GM12801 (cell line): ENCODE data around the gene GOPC.

ENCODE experiments used
- TF ChIP-seq, protein P1 (sequence below): IDR thresholded peaks from one replicate; pipeline ENCODE4 v1.5.1; 2011; ENCODE audit warnings: control low read depth; ENCODE audit not compliant: insufficient read length; ENCODE audit errors: extremely low read depth

The GOPC gene

GRCh38 chr6:117545161-117545595, 57.1 kb downstream of the GOPC start:
- TF ChIP-seq, protein P1, sequence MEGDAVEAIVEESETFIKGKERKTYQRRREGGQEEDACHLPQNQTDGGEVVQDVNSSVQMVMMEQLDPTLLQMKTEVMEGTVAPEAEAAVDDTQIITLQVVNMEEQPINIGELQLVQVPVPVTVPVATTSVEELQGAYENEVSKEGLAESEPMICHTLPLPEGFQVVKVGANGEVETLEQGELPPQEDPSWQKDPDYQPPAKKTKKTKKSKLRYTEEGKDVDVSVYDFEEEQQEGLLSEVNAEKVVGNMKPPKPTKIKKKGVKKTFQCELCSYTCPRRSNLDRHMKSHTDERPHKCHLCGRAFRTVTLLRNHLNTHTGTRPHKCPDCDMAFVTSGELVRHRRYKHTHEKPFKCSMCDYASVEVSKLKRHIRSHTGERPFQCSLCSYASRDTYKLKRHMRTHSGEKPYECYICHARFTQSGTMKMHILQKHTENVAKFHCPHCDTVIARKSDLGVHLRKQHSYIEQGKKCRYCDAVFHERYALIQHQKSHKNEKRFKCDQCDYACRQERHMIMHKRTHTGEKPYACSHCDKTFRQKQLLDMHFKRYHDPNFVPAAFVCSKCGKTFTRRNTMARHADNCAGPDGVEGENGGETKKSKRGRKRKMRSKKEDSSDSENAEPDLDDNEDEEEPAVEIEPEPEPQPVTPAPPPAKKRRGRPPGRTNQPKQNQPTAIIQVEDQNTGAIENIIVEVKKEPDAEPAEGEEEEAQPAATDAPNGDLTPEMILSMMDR: no peak

- TF ChIP-seq, protein P1: no peak
These were observed 57.6 kb downstream of the GOPC start for GRCh38 chr6:117544716-117545115.

DNA sequence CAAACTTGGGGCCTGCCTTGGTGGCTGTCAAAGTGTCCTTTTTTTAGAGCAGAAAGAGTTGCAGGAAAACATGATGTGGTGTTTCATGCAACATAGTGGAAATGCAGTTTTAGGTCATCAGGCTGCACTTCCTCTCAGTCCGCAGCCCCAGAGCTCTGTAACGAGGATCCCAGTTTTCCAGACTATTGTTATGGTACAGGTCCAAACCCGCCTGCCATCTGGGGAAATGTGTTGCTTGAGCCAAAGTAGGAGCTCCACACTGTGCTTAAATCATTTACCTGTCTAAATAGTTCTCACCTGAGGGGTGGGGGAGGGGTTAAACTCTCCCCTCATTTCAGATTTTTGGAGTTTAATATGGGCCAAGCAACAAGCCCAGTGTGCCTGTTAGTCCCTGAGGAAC, 59.8 kb downstream of the GOPC start:
- TF ChIP-seq, protein P1: no peak

DNA sequence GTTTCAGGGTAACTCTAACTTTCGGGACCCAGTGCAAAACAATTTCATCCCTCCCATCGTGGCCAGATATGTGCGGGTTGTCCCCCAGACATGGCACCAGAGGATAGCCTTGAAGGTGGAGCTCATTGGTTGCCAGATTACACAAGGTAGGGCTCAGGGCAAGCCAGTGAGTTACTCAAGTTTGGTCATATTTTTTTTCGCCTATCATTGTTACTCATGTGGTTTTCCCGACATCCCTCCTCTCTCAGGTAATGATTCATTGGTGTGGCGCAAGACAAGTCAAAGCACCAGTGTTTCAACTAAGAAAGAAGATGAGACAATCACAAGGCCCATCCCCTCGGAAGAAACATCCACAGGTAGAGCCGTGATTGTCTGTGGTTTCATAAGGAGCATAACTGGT, 61.6 kb downstream of the GOPC start:
- TF ChIP-seq, protein P1: no peak

DNA sequence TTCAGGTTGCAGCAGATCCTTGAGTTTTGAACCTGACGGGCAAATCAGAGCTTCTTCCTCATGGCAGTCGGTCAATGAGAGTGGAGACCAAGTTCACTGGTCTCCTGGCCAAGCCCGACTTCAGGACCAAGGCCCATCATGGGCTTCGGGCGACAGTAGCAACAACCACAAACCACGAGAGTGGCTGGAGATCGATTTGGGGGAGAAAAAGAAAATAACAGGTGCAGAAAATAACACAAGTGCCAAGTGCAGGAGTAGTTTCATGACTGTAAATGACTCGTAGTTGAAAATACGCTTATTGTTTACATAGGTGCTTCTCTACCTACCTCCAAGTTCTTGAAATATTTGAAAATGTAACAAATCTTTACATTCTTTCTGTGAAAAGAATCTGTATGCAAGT, 63.7 kb downstream of the GOPC start:
- TF ChIP-seq, protein P1: no peak

- TF ChIP-seq, protein P1: no peak
These were observed 66.0 kb downstream of the GOPC start for GRCh38 chr6:117536317-117536716.

DNA sequence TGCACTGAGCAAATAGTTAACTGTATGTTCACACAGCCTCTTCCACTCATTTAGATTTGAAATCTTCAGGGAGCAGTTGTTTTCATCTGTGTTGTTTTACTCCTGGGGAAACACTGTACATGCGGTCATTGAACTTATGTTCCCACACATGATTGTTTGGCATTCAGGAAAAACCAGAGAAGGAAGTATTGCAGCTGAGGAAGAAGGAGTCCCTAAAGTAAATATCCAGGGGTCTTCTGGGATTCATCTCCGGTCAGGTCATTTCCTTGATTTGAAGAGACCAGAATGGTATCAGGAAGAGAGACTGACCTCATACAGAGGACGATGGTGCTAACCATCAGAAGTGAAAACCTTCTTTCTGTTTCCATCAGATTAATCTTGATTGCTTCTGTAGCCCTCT, 67.3 kb downstream of the GOPC start:
- TF ChIP-seq, protein P1: no peak

- TF ChIP-seq, protein P1: no peak
These were observed 68.5 kb downstream of the GOPC start for GRCh38 chr6:117533775-117534174.
